HG02623 (cell line): ENCODE measurements around the gene TFEC.
"Not testable (repeated sequence)": the region's sequence is repeated elsewhere in the genome, so short reads cannot be mapped to it uniquely, and the experiment has no call there.

Experiments used
- ATAC-seq: cut with Tn5 transposase; IDR thresholded peaks from one replicate; pipeline ENCODE4 v1.9.1; 2021; ENCODE audit warnings: moderate library complexity; ENCODE audit not compliant: unreplicated experiment

TFEC gene

DNA sequence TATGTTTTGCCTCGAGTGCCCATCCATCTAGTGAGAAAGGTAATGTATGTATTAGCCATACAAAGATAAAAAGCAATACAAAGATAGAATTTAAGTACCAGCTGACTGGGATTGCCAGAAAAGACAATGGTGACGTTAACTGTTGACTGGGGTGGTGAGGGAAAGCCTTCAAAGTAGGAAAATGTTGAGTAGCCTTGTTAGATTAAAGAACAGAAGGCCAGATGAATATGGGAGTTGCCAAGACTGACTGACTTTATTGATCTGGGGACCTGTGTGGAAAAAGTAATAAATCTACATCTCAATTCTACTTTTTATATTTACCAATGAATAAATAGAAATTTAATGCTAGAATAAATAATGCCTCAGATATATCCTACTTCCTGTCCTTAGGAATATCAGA, 97.7 kb downstream of the TFEC start:
- ATAC-seq = no peak

DNA sequence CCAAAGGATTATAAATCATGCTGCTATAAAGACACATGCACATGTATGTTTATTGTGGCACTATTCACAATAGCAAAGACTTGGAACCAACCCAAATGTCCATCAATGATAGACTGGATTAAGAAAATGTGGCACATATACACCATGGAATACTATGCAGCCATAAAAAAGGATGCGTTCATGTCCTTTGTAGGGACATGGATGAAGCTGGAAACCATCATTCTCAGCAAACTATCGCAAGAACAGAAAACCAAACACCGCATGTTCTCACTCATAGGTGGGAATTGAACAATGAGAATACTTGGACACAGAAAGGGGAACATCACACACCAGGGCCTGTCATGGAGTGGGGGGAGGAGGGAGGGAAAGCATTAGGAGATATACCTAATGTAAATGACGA, 100.4 kb downstream of the TFEC start:
- not testable (repeated sequence) for ATAC-seq

DNA sequence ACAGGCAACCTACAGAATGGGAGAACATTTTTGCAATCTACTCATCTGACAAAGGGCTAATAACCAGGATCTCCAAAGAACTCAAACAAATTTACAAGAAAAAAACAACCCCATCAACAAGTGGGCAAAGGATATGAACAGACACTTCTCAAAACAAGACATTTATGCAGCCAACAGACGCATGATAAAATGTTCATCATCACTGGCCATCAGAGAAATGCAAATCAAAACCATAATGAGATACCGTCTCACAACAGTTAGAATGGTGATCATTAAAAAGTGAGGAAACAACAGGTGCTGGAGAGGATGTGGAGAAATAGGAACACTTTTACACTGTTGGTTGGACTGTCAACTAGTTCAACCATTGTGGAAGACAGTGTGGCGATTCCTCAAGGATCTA, 100.8 kb downstream of the TFEC start:
- not testable (repeated sequence) for ATAC-seq

DNA sequence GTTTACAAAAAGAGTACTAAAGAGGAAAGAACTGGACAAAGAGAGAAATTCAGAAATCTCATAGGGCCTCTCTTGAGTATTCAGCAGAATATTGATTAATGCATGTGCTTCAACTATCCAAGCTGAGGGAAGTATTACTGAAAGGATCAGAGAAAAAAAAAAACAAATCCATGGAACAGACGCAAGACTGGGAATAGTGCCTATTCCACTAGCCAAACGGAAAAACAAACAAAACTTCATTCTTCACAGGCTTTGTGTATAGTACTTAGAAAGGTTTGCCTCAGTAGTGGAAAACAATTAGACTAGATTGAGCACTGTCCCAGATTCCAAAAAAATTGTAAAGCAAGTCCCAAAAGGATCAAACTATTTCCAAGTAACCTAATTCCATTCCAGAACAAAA, 106.2 kb downstream of the TFEC start:
- no peak for ATAC-seq

DNA sequence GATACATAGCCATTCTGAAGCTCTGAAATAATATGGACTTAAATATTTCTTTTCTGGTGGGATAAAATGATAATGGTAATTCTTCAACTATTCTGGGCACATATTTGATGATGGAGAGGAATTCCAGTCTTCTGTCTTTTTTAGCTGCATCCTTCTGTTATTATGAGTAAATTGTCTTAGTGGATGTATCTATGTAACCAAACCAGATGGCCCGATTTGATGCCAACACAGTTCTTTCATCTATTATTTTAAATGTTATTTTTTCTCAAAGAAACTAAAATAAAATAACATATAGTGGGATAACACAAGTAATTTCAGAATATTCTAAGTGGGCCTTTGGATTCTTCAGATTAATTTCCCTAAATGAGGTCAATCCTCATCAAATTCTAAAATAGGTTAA, 110.2 kb downstream of the TFEC start:
- ATAC-seq = no peak

DNA sequence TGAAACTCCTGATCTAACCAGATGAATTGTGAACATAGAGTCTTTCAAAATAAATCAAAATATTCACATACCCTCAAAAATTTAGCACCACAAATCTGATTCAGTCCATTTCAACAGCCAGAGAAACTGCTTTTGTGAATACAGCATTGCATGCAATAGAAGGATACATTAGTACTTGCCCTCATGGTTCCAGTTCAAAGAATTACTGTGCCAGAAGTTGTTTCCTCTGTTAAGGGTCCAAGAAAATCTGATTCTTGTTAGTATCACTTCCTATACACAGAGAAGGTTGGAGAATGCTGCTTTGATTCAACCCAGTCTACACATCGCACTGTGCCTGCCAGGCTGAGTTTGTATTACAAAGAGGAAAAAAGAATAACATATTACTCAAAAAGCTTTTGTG, 115.6 kb downstream of the TFEC start:
- ATAC-seq = no peak

DNA sequence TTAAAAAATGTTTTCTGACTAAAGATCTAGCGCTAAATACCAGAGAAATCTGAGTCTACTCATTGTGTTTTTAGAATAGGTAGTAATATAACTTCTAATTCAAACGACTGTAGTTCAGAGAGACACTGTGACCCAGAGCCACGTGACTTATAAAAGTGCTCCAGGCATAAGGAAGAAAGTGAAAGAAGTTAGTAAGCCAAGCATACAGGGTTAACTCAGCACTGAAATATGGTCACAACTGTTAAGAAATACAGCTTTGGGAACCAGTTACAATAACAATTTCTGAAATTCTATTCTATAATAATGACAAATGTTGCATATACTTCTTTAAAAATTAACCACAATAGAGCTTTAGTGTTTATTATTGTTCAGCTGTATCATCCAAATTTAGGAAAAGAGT, 119.1 kb downstream of the TFEC start:
- ATAC-seq = no peak

DNA sequence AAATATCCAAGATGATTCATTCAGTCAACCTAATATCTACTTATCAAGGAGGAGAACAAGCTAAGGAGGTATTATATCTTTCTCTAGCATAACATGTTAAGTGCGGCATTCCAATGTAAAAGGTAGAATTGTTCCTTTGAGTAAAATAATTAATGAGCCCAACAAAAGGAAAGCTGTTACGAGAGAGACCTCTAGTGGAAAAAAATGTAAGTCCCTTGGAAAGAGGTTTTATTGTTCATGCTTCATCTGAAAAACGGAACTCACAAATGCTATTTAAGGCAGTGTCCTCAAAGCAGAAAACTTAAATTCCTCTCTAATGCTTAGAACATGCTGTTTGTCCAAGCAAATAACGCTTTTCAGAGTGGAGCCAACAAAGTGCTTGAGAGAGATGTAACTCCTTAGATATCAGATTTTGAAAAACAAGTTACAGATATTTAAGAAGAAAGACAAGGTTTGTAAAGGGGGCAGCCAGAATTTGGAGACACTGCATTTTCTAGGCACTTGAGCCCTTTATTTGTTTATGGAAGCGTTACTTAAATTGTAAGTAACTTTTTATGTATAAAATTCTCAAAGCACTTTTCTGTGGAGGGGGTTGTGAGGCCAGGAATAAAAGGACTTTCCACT, 119.9 kb downstream of the TFEC start:
- ATAC-seq = no peak

DNA sequence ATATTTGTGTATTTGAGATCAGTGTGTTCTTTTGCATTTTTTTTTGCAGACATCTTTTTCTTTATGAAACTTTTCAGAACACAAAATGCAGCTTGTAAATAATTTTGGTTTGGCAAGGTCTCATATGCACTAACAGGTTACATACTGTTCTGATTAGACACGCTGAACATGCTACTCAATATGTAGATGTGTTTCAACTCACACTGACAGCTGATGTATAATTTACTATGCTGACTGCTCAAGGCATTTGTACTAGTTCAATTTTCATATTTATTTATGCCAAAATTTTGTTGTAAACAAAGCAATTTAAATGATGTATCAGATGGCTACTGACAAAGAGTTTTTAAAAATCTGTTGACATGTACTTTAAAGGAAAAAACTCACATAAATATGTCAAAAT, 123.8 kb downstream of the TFEC start:
- no peak for ATAC-seq

DNA sequence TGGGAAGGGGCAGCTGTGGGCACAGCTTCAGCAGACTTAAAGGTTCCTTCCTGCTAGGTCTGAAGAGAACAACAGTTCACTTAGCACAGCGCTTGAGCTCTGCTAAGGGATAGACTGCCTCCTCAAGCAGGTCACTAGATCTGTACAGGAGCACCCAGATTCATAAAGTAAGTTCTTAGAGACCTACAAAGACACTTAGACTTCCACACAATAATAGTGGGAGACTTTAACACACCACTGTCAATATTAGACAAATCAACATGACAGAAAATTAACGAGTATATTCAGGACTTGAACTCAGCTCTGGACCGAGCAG, 140.9 kb downstream of the TFEC start:
- no peak for ATAC-seq

DNA sequence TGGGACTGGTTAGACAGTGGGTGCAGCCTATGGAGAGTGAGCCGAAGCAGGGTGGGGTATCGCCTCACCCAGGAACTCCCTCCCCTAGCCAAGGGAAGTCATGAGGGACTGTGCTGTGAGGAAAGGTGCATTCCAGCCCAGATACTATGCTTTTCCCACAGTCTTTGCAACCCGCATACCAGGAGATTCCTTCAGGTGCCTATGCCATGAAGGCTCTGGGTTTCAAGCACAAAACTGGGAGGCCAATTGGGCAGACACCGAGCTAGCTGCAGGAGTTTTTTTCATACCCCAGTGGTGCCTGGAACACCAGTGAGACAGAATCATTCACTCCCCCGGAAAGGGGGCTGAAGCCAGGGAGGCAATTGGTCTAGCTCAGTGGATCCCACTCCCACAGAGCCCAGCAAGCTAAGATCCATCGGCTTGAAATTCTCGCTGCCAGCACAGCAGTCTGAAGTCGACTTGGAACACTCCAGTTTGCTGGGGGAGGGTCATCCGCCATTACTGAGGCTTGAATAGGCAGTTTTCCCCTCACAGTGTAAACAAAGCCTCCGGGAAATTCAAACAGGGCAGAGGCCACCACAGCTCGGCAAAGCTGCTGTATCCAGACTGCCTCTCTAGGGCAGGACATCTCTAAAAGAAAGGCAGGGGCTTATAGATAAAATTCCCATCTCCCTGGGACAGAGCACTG, 141.4 kb downstream of the TFEC start:
- no peak for ATAC-seq

DNA sequence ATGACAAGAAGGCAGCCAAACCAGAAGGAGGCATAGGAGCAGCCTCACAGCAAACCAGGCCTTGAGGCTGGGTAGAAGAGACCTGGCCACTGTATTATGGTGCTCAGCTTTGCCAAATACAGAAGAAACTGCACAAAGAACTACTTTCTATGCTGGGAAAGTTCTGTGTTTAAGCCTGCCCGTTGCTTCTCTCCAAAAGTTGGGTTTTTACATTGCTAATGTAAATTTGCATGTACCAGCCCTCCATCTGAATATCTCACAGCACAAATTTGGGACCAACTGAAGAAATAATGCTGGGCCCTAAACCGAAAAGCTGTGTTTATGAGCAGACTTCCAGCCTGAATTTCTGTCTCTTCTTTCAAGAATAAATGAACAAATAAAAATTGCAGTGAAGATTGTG, 145.0 kb downstream of the TFEC start:
- ATAC-seq = no peak
